ENCODE measurements around the gene STK17A.

The STK17A gene

GRCh38 chr7:43582503-43583423, at the start of gene STK17A:
Gene STK17A, plus strand, starts transcription at chr7:43583108. Its CDS starts 136 bp downstream, at chr7:43583244.
- DNase-seq: peak; percentile 95

GRCh38 chr7:43533801-43534479, 49.0 kb upstream of the STK17A start:
- DNase-seq: no peak

- no peak for DNase-seq
Observed at GRCh38 chr7:43535031-43535451, 47.9 kb upstream of the STK17A start.

GRCh38 chr7:43535810-43536585, 46.9 kb upstream of the STK17A start:
- no peak for DNase-seq

- no peak for DNase-seq
Observed at GRCh38 chr7:43536773-43537172, 46.1 kb upstream of the STK17A start.

GRCh38 chr7:43537765-43538403, 45.0 kb upstream of the STK17A start:
- DNase-seq: no peak

GRCh38 chr7:43538404-43538771, 44.5 kb upstream of the STK17A start:
- DNase-seq: no peak

- DNase-seq: no peak
Observed at GRCh38 chr7:43540471-43540870, 42.4 kb upstream of the STK17A start.

GRCh38 chr7:43542716-43543115, 40.2 kb upstream of the STK17A start:
- DNase-seq: no peak

- DNase-seq: no peak
Observed at GRCh38 chr7:43546231-43546630, 36.7 kb upstream of the STK17A start.

GRCh38 chr7:43550427-43550826, 32.5 kb upstream of the STK17A start:
- no peak for DNase-seq

- no peak for DNase-seq
Observed at GRCh38 chr7:43552122-43552521, 30.8 kb upstream of the STK17A start.

GRCh38 chr7:43553999-43554398, 28.9 kb upstream of the STK17A start:
- no peak for DNase-seq

GRCh38 chr7:43554423-43554822, 28.5 kb upstream of the STK17A start:
- no peak for DNase-seq

GRCh38 chr7:43557831-43558495, 24.9 kb upstream of the STK17A start:
- no peak for DNase-seq

- no peak for DNase-seq
Observed at GRCh38 chr7:43559171-43559945, 23.6 kb upstream of the STK17A start.

- DNase-seq: no peak
Observed at GRCh38 chr7:43559946-43560335, 23.0 kb upstream of the STK17A start.

GRCh38 chr7:43560742-43561330, 22.1 kb upstream of the STK17A start:
- DNase-seq: no peak

GRCh38 chr7:43562383-43562782, 20.5 kb upstream of the STK17A start:
- no peak for DNase-seq

- DNase-seq: no peak
Observed at GRCh38 chr7:43565786-43566185, 17.1 kb upstream of the STK17A start.

GRCh38 chr7:43568529-43568928, 14.4 kb upstream of the STK17A start:
- no peak for DNase-seq
